GM21825 (cell line): ENCODE results near the gene NBEAL2.
"Not testable (repeated sequence)": the region's sequence is repeated elsewhere in the genome, so short reads cannot be mapped to it uniquely, and the experiment has no call there.

Experiments used
- ATAC-seq: cut with Tn5 transposase; IDR thresholded peaks from one replicate; pipeline ENCODE4 v1.9.1; 2021; ENCODE audit warnings: mild to moderate bottlenecking, moderate library complexity; ENCODE audit not compliant: unreplicated experiment

Gene NBEAL2

DNA sequence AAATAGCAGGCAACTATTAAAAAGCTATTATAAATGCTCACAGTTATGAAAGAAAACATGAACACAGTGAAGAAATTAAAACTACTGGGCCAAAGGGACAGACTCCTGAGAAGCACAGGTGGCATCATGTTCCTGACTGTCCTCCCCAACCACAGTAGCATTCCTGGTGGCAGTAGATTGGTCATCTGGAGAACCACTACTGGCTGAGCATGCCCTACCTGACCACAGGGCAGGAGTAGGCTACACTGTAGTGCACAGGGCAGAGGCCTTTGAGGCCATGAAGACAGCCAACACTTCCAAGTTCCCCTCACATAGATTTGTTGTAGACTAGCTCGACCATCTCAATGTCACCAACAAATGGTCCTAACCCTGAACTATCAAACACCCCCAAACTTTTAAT is 49.2 kb downstream of the NBEAL2 start:
- ATAC-seq = no peak

DNA sequence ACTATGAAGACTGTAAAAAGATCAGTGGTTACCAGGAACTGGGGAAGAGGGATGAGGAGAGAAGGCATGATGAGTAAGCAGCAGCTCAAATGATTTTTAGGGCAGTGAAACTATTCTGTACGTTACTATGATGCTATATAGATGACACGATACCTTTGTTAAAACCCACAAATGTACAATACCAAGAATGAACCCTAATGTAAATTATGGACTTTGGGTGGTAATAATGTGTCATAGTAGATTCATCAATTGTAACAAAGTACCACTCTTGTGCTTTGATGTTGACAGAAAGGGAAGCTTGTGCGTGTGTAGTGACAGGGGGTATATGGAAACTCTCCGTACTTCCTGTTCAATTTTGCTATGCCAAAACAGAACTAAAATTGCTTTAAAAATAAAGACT is 51.6 kb downstream of the NBEAL2 start:
- ATAC-seq = not testable (repeated sequence)

DNA sequence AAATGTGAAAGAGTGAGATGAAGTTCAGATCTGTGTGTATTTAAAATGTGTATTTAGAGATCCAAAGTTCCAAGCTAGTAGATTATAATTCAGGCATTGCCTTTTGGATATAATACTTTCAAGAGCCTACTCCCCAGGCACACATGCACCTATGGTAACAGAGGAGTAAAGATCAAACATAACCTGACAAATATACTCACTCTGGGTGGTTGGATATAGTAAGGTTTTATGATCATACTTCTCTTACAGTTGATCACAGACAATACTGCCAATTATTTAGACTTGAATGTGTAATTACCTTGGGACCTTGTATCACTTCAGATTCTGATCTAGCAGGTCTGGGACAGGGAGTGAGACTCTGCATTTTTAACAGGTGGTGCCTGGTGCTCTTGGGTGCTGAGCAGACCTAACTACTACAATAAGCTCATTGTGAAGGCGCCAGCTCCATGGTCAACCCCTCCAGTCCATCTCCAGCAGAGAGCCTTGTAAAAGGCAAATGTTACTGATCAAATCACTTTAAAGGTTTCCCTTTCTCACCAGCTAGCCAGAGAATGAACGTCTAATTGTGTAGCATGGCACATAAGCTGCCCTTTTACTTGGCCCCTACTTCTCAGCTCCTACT is 55.5 kb downstream of the NBEAL2 start:
- ATAC-seq = no peak

DNA sequence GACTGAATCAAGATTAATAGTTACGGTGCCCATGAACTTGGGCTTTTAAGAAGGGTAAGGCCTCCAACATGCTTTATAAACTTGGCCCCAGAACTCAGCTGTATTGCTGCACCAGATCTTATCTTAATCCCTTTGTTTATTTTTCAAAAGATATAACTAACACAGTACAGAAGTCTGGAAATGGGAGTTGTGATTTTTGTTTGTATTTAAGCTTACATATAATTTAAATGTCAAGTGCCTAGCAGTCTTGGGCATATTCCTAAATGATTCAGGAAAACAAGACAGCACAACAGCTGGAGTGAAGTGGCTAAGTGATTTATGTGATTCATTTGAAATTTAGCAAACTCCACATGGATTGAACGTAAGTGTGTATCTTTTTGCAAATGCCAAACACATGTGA is 56.2 kb downstream of the NBEAL2 start:
- ATAC-seq = no peak

DNA sequence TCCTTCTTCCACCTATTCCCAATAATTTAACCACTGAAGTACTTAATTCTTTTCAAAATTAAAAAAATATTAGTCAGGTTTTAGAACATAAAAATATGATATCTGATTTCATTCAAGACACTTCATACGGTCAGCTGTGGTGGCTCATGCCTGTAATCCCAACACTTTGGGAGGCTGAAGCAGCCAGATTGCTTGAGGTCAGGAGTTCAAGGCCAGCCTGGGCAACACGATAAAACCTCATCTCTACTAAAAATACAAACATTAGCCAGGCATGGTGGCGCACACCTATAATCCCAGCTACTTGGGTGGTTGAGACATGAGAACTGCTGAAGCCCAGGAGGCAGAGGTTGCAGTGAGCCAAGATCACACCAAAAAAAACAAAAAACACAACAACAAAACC is 56.7 kb downstream of the NBEAL2 start:
- no peak for ATAC-seq

DNA sequence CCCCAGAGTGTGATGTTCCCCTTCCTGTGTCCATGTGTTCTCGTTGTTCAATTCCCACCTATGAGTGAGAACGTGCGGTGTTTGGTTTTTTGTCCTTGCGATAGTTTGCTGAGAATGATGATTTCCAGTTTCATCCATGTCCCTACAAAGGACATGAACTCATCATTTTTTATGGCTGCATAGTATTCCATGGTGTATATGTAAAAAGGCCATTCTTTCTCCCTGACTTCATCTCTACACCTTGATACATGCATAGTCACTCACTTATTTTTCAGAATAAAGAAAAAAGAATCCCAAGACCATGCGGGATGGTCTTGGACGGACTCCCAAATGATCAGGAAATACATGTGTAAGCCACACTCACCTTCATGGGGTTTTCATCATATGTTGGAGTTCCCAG is 57.8 kb downstream of the NBEAL2 start:
- ATAC-seq = not testable (repeated sequence)

DNA sequence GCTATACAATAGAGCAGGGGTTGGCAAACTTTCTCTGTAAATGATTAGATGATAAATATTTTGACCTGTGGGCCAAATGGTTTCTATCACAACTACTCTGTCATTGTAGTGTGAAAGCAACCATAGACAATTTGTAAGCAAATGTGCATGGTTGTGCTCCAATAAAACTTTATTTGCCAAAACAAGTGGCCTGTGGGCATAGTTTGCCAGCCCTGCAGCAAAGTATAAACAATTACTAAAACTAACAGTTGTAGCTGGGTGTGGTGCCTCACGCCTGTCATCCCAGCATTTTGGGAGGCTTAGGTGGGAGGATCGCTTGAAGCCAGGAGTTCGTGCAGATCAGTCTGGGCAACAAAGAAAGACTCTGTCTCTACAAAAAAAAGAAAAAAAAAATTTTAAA is 61.6 kb downstream of the NBEAL2 start:
- no peak for ATAC-seq

DNA sequence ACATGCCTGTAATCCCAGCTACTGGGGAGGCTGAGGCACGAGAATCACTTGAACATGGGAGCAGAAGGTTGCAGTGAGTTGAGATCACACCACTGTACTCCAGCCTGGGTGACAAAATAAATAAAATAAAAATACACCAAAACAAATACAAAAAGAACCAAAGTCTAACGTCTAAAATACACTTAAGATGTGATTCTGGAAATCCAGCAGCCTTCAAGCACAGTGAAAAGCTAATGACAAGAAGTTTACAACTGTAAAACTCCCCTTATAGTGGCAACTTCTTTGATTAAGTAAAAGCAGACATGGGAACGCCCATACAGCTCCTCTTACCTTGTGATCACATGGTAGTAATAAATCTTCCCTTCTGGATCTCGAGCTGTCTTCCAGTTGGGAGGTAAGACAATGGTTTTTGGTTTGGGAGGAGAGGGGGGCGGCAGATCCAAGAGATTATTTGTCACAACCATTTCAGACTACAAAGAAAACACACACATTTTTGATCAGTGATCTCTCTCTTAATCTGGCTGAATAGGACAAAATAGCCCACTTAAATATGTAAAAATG is 62.8 kb downstream of the NBEAL2 start:
- ATAC-seq = no peak

DNA sequence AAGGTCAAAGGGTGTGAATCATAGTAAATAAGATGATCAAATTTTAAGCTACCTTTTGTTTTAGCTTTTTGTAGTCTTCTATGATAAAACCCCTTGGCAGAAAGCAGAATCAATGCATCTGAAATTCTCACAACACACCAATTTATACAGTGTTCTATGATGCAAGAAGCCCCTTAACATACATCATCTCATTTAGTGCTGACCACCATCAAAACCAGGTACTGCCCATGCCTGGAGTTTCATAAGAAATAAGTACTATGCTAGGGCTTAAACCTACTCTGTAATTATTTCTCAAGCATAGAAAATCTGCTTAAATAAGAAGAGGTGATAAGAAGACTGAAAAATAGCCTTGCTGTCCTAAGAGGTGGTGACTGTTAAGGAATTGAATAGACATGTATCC is 67.6 kb downstream of the NBEAL2 start:
- no peak for ATAC-seq

DNA sequence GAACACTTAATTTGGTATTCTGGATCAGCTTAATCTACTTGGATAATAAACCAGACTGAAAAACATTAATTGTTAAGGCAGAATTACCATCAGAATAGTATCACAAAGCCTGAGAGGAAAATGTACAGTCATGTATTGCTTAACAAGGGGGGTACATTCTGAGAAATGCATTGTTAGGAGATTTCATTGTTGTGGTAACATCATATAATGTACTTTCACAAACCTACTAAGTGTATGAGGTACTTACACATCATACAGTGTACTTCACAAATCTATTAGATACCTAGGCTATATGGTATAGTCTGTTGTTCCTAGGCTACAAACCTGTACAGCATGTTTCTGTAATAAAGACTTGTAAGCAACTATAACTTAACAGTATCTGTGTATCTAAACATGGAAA is 68.2 kb downstream of the NBEAL2 start:
- no peak for ATAC-seq

DNA sequence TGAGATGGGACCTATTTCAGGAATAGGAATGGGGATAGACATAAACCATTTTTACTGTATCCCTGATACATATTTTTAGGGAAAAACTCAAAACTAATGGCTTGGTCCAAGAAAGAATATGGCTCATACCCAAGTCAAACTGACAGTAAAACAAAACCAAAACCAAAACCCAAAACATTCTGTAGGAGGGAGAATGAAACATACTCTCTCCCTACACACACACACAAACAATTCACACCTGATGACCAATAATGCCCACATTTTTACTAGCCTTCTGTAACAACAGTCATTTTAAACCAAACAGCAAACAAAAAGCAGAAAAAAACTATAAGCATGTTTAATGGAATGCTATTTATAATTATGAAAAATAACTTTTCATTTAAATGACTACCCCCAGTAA is 74.9 kb downstream of the NBEAL2 start:
- no peak for ATAC-seq

DNA sequence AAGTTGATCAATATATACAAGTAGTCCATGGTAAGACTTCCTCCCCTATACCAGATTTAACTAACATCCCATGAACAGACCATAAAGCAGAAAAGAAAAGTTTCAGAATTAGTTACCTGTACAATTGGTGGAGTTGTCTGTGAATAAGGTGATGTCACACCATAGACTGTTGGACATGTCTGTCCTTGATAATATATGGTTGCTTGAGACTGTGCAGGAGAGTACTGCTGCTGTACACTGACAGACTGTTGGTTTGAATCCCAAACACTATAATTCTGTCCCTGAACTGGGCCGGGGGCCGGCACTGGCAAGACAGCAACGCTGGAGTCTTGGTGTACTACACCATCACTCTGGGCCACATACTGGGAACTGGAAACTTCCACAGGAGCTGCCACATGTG is 77.2 kb downstream of the NBEAL2 start:
- no peak for ATAC-seq

DNA sequence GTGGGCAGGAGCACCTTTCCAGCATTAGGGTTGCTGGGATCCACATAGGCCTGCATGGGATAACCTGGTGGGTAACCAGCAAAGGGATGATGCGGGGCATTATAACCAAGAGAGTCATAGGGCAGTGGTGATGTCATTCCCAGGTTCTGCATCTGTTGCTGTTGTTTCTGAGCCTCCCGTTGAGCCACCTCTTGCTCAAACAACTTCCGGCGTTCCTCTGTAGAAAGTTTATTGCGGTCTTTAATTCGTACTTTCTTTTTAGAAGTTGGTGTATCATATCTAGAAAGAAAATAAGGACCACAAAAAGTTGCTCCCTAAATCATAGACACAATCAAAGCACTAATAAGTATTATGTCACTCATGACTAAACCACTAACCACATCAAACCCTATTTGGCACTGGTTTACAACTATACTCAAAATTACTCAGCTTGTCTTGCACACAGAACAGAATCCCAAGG is 77.8 kb downstream of the NBEAL2 start:
- no peak for ATAC-seq
